ENCODE measurements around the gene GUCY1B1. TPM values are rescaled to one million over a fixed set of nuclear protein-coding genes. Genes with fewer than 3 reads are reported as not detected.

Gene GUCY1B1
- total RNA-seq, 4 donors from 2014 or later = 24.8 to 37.4 (median 30.9) TPM

DNA sequence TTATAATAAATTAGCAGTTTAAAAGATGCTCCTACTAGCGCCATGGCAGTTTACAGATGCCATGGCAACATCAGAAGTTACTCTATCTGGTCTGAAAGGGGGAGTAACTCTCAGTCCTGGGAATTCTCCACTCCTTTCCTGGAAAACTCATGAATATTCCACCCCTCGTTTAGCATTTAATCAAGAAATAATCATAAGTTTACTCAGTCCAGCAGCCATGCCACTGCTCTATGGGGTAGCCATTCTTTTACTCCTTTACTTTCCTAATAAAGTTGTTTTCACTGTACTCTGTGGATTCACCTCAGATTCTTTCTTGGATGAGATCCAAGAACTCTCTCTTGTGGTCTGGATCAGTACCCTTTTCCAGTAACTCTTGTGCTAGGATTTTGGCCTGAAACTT lies 52.3 kb downstream of the GUCY1B1 start:
- DNase-seq = no peak
- H3K4me3 ChIP-seq = no peak overlapping the region
- intact Hi-C loops (cut with DNase I; ENCODE audit: low total_unique reads) = no loop called here
- no peaks in the 10 kb centered on the region for H3K36me3 ChIP-seq
- TF ChIP-seq POLR2A (IDR thresholded peaks at IDR 0.05) = no peak
- TF ChIP-seq, protein P1, sequence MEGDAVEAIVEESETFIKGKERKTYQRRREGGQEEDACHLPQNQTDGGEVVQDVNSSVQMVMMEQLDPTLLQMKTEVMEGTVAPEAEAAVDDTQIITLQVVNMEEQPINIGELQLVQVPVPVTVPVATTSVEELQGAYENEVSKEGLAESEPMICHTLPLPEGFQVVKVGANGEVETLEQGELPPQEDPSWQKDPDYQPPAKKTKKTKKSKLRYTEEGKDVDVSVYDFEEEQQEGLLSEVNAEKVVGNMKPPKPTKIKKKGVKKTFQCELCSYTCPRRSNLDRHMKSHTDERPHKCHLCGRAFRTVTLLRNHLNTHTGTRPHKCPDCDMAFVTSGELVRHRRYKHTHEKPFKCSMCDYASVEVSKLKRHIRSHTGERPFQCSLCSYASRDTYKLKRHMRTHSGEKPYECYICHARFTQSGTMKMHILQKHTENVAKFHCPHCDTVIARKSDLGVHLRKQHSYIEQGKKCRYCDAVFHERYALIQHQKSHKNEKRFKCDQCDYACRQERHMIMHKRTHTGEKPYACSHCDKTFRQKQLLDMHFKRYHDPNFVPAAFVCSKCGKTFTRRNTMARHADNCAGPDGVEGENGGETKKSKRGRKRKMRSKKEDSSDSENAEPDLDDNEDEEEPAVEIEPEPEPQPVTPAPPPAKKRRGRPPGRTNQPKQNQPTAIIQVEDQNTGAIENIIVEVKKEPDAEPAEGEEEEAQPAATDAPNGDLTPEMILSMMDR (IDR thresholded peaks at IDR 0.05) = no peak
- no peak overlapping the region for H3K27ac ChIP-seq
- no peaks in the 10 kb centered on the region for H3K9me3 ChIP-seq
- no peaks in the 10 kb centered on the region for H3K27me3 ChIP-seq
- no peaks in the 10 kb centered on the region for H3K4me1 ChIP-seq

GRCh38 chr4:155818639-155819038 lies 59.8 kb downstream of the GUCY1B1 start:
- Histone ChIP-seq H3K27ac (no peak overlapping the region), H3K27me3 (no peaks in the 10 kb centered on the region), H3K4me1 (no peaks in the 10 kb centered on the region), H3K36me3 (no peaks in the 10 kb centered on the region), H3K4me3 (no peak overlapping the region), H3K9me3 (no peaks in the 10 kb centered on the region)
- DNase-seq = no peak
- intact Hi-C loops (cut with DNase I; ENCODE audit: low total_unique reads) = no loop called here
- TF ChIP-seq, protein P1 (IDR thresholded peaks at IDR 0.05) = no peak
- TF ChIP-seq POLR2A (IDR thresholded peaks at IDR 0.05) = no peak

DNA sequence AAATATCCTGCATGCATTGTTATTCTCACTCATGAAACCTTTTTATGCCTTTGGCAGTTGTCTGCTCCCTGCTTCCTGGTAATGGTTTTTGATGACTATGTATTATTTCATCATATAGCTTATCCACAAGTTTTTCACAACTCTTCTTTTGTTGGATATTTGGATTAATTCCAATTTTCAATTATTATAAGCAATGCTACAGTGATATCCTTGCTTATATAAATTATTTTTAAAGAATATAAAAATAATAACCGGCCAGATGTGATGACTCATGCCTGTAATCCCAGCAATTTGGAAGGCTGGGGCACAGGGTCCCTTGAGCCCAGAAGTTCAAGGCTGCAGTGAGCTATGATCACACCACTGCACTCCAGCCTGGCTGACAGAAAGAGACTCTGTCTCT lies 60.2 kb downstream of the GUCY1B1 start:
- no peak for TF ChIP-seq POLR2A (IDR thresholded peaks at IDR 0.05)
- TF ChIP-seq, protein P1 (IDR thresholded peaks at IDR 0.05) = no peak
- Histone ChIP-seq H3K27ac (no peak overlapping the region), H3K4me1 (no peaks in the 10 kb centered on the region), H3K4me3 (no peak overlapping the region), H3K36me3 (no peaks in the 10 kb centered on the region), H3K27me3 (no peaks in the 10 kb centered on the region), H3K9me3 (no peaks in the 10 kb centered on the region)
- intact Hi-C loops (cut with DNase I; ENCODE audit: low total_unique reads) = no loop called here
- DNase-seq = no peak

DNA sequence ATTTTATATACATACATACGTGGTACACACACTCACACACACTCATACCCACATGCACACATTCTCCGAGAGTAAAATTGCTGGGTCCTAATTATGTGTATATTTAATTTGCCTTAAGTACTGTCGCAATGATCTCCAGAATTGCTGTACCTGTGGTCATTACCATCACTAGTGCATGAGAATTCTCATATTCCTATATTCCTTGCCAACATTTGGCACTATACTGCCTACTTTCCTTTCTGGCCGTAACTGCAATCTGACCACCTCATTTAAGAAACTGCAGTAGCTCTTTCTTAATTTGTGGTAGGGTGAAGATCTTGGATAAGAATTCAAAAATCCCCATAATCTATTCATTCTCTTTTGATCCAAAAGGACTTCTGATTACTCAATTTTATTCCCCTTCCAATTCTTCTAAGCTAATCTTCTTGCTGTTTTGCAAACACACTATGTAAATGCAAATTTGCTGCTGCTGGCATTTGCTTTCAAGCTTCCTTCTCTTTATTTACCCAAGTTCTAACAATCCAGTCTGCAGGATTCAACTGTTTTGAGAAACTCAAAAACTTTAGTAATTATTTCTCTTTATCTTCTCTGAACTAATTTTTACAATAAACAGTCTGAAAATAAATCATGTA lies 62.2 kb downstream of the GUCY1B1 start:
- intact Hi-C loops (cut with DNase I; ENCODE audit: low total_unique reads) = no loop called here
- no peak overlapping the region for H3K27ac ChIP-seq
- no peak overlapping the region for H3K4me3 ChIP-seq
- TF ChIP-seq, protein P1 (IDR thresholded peaks at IDR 0.05) = no peak
- TF ChIP-seq POLR2A (IDR thresholded peaks at IDR 0.05) = no peak
- no peaks in the 10 kb centered on the region for H3K36me3 ChIP-seq
- DNase-seq = no peak
- no peaks in the 10 kb centered on the region for H3K4me1 ChIP-seq
- H3K9me3 ChIP-seq = no peaks in the 10 kb centered on the region
- no peaks in the 10 kb centered on the region for H3K27me3 ChIP-seq

GRCh38 chr4:155822572-155822971 lies 63.8 kb downstream of the GUCY1B1 start:
- no peak for DNase-seq
- intact Hi-C loops (cut with DNase I; ENCODE audit: low total_unique reads) = no loop called here
- TF ChIP-seq POLR2A (IDR thresholded peaks at IDR 0.05) = no peak
- TF ChIP-seq, protein P1 (IDR thresholded peaks at IDR 0.05) = no peak

More at GRCh38 chr4:155822572-155822971, 63.8 kb downstream of the GUCY1B1 start:
- Histone ChIP-seq H3K9me3 (no peaks in the 10 kb centered on the region), H3K4me1 (no peaks in the 10 kb centered on the region), H3K4me3 (no peak overlapping the region), H3K27me3 (no peaks in the 10 kb centered on the region), H3K36me3 (no peaks in the 10 kb centered on the region), H3K27ac (no peak overlapping the region)

Measured in uterus (tissue), 4 donors.